ENCODE measurements around the gene GNGT1.
"Not testable (repeated sequence)": the region's sequence is repeated elsewhere in the genome, so short reads cannot be mapped to it uniquely, and the experiment has no call there.

GNGT1 gene

DNA sequence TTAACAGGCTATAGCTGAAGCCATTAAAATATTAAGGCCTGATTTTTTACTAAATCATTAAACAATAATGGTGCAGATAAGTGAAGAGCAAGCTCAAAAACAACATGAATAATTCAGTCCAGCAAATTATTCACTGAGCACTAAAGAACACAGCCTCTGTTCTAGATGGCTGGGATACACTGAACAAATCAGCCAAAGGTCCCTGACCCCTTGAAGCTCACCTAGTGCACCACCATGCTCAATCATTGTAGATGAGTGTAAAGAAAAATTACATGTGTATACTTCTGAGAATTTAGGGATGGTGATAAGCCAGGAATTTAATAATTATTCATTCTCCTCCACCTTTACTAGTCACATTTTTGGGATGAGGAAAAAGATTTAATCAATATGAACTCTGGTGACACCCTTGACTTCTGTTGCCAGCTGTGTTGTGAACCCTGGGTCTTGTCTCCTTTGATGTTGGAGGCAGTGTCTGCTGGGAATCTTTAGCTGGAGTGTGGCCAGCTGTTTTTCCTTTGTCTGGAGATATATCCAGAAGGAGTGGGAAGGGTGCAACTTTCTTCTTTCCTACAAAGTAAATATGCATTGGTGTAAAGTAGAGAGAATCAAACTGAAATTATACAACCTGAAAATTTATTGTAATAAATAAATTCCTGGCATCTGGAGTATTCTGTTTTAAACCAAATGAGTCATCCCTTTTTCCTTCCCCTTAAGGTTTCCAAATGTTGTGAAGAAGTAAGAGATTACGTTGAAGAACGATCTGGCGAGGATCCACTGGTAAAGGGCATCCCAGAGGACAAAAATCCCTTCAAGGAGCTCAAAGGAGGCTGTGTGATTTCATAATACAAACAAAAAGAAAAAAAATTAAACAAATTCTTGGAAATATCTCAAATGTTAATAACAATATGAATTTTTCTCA lies 4.0 kb downstream of the GNGT1 start:
- DNase-seq (ENCODE audit: low spot score) = no peak

DNA sequence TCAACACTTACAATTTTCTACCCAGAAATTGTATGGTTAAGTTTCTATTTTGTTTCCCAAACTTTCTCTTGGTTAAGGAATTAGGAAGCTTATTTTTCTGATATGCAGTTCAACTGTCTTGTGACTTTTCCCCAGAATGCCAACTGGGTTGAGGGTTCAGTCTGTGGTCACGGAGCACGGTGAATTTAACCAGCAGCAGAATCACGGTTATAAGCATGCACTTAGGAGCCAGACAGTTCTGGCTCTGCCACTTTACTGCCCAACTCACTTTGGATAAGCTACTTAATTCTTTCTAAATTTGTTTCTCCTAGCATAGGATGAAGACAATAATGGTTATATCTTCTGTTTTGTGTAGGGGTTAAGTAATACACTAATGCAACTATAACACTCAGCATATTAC lies 4.9 kb downstream of the GNGT1 start:
- DNase-seq (ENCODE audit: low spot score) = not testable (repeated sequence)

DNA sequence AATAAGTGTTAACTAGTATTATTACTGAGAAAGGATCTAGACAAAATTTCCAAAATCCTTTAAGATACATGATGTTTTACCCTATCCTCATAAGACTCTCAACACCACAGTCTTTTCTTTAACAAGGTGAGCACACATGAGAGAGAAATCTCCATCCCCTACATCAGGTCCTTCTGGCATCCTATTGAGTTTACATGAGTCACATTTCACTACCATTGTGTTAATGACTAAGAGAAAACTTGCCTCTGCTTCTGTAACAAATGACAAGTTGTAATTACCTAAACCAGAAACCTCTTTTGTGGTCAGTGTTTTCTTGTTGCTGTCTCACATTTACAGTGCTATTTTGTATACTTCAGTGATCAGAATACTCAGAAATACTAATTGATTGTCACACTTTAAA lies 5.3 kb downstream of the GNGT1 start:
- DNase-seq (ENCODE audit: low spot score) = not testable (repeated sequence)

GRCh38 chr7:93913197-93913596 lies 6.8 kb downstream of the GNGT1 start:
- DNase-seq (ENCODE audit: low spot score) = no peak

- no peak for DNase-seq (ENCODE audit: low spot score)
Observed at GRCh38 chr7:93914581-93915066, 8.3 kb downstream of the GNGT1 start.

DNA sequence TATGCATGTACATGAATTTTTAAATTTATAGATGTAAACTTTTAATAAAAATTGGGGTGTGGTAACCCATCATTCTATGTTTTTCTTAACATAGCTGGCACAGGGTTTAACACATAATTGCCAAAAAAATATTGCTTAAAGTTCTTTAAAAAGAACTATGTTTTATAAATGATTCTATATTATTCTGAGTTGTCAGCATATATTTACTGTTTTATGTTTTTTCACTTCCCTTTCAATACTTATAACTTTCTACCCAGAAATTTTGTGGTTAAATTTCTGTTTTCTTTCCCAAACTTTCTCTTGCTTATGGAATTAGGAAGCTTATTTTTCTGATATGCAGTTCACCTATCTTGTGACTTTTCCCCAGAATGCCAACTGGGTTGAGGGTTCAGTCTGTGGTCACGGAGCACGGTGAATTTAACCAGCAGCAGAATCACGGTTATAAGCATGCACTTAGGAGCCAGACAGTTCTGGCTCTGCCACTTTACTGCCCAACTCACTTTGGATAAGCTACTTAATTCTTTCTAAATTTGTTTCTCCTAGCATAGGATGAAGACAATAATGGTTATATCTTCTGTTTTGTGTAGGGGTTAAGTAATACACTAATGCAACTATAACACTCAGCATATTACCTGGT lies 9.0 kb downstream of the GNGT1 start:
- DNase-seq (ENCODE audit: low spot score) = not testable (repeated sequence)

DNA sequence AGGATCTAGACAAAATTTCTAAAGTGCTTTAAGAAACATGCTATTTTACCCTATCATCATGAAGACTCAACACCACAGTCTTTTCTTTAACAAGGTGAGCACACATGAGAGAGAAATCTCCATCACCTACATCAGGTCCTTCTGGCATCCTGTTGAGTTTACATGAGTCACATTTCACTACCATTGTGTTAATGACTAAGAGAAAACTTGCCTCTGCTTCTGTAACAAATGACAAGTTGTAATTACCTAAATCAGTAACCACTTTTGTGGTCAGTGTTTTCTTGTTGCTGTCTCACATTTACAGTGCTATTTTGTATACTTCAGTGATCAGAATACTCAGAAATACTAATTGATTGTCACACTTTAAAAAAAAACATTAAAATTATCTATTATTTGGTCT lies 9.5 kb downstream of the GNGT1 start:
- DNase-seq (ENCODE audit: low spot score) = not testable (repeated sequence)

DNA sequence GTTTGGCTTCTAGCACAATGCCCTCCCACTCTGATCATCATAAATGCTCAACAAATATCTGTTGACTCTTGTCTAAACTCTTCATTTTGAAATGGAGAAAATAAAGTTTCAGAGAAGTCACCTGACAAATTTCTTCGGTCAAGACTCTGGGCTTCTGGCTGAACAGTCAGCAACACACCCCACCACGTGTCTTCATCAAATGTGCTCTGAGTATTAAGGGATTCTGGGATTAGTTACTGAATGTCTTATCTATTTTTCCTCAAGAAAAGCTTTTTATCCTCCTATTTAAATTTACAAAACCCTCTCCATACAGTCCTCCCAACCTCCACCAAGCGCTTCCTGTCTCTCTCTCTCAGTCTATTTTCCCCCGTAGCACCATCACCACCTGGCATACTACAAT lies 9.9 kb downstream of the GNGT1 start:
- not testable (repeated sequence) for DNase-seq (ENCODE audit: low spot score)

DNA sequence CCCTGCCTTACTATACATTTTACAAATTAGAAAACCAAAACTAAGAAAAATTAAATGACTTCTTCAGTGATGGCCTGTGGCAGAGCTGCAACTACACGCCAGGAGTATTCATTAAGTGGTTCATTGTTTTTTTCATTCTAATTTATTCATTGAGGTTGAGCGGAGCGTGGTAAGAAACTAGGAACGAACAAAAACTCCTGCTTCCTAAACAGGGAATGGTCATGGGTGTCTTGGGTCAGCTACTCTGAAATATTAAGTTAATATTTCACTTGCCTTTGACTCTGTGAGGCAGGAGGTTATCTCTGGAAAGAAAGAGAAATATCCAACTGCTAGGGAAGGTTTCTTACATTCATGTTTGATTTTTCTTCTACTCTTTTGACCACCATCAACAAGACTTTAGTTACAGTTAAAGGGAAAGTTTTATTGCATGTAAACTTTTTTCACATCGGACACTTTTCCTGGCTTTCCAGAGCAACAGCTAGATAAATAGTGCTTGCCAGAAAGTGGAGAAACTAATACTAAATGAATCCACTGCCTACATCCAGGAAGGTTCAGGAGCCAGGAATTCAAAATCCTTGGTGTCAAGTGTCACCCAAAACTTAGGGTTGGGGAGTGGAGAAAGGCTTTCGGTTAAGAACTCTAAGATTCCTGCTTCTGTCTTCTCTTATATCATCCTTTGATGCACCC lies 14.3 kb downstream of the GNGT1 start:
- DNase-seq (ENCODE audit: low spot score) = no peak

DNA sequence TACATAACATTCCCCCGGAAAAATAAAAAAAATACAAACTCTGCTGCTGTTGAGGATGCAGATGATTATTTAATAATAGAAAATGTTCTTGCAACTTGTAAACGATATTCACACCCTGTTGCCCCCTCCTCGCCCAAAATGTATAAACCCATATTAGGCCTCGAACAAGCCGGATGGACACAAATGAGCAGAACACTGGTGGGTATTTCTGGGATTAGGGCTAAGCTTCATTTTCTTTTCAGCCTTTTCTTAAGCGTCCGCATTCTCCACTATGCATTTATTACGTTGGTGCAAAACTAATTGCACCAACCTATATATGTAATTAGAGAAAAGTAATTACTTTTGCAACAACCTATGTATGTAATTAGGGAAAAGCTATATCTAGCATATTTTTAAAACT lies 14.8 kb downstream of the GNGT1 start:
- no peak for DNase-seq (ENCODE audit: low spot score)

GRCh38 chr7:93921607-93922566 lies 15.5 kb downstream of the GNGT1 start, which contains the start of gene GNG11:
TSS of gene GNG11 (plus strand) at chr7:93921735. CDS start at chr7:93922138, 403 bp downstream.
- DNase-seq (ENCODE audit: low spot score) = peak; percentile 87

DNA sequence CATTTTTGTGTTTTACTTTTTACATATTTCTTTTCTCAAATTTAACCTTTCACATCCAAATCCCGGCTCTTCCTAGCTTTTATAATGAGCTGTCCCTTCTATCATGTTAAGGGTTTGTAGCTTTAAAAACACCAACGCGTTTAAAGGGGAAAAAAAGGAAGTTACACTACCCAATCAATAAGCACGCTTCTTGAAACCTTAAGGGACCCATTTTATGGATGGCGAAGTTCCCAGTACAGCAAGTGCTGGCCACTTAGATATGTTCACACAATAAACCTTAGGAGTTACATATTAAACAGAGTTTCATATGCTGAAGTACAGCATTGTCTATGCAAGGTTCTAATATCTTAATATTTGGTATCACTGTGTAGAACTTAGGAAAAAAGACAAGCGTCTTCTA lies 16.9 kb downstream of the GNGT1 start:
- DNase-seq (ENCODE audit: low spot score) = no peak

- DNase-seq (ENCODE audit: low spot score) = no peak
Observed at GRCh38 chr7:93923942-93924341, 17.6 kb downstream of the GNGT1 start.

DNA sequence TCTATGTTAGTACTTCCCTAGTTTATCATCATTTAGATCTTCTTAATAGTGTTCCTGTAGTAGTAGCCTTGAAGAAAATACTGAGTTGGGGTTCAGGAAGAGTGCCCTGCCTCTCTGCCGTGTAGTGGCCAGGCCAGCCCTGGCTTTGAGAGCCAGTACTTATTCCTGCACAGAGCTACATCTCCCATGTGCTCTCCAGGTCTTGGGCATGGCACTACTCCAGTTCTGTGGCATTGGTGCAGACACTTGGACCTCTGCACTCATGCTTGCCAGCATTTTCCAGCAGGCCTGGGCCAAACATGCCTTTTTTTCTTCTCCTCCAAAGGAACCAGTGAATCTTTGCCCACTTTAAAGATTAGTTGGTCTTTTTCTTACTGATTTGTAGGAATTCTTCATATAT lies 20.4 kb downstream of the GNGT1 start:
- no peak for DNase-seq (ENCODE audit: low spot score)

GRCh38 chr7:93927585-93927984 lies 21.2 kb downstream of the GNGT1 start:
- no peak for DNase-seq (ENCODE audit: low spot score)

DNA sequence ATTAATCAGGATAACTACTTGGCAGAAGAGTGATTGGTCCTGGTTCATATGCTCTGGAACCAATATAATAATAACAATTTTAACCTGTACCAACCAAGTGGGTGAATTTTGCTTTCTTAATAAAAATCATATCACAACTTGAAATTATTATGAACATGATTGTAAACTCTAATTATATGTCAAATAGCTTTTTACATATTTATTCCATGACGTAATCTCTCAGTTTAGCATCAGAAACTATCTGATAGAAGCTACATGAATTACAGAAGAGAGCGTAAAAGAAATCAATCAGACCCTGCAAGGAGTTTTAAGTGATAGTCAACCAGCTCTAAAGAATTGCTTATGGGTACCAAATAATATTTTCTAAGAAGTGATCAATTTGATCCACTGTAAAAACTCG lies 25.3 kb downstream of the GNGT1 start:
- DNase-seq (ENCODE audit: low spot score) = no peak

DNA sequence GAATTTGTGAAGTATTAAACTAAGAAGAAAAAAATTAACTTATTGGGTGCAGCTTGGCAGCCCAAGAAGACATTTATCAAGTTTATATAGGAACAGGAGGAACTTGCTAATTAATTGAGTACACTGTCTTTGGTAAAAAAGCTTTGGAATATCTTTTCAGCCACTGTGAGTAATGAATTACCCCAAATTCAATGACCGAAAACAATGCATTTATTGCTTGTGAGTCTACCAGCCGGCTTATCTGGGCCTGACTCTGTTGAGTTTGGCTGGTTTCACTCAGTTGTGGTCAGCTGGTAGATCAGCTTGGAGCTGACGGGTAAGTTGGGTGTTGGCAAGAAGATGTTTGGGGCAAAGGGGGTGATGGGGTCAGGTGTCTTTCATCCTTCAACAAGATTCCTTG lies 26.8 kb downstream of the GNGT1 start:
- no peak for DNase-seq (ENCODE audit: low spot score)

- no peak for DNase-seq (ENCODE audit: low spot score)
Observed at GRCh38 chr7:93935102-93935501, 28.7 kb downstream of the GNGT1 start.

GRCh38 chr7:93937818-93938217 lies 31.5 kb downstream of the GNGT1 start:
- DNase-seq (ENCODE audit: low spot score) = no peak

DNA sequence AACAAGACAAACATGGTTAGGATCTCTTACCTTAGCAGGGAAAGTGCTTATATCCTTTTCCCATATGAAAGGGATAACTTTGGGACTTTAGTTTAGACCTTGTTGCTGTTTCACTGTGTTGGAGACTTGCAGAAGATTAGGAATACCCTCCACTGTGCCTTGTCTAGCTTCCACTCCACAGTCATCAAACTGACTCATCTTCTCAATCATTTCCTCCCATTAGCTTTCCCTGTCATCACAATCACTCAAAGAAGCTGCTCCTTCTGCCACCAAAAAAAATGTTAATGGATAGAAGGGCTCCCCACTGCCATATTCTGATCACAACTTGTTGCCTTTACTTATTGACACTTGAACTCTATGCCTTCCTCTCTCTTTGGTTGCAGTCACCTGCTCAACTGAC lies 31.9 kb downstream of the GNGT1 start:
- no peak for DNase-seq (ENCODE audit: low spot score)

- DNase-seq (ENCODE audit: low spot score) = no peak
Observed at GRCh38 chr7:93941945-93942344, 35.6 kb downstream of the GNGT1 start.
